ENCODE results near the gene CDC42BPG. TPM values are rescaled to one million over a fixed set of nuclear protein-coding genes. Genes with fewer than 3 reads are reported as not detected.

Gene CDC42BPG
- total and polyA plus RNA-seq, 8 donors = 9.7 to 23.8 (median 13.2) TPM

- no peaks in the 10 kb centered on the region for H3K36me3 ChIP-seq
- DNase-seq (no peak), ATAC-seq (peak in 1 of 4 donors; percentile 33), FAIRE-seq (no peak)
- H3K4me3 ChIP-seq = no peak overlapping the region
- H3K9me3 ChIP-seq = no peaks in the 10 kb centered on the region
- no peaks in the 10 kb centered on the region for H3K27me3 ChIP-seq
- H3K27ac ChIP-seq = no peak overlapping the region
- peaks cover 0 to 12% (median 10%) of the 10 kb centered on the region in 3 donors for H3K4me1 ChIP-seq
- WGBS, 2 donors = 76 to 87% methylated on average over 15 of the region's 15 CpGs
- intact Hi-C loops (cut with DNase I) = no loop called here
- no peak for TF ChIP-seq CTCF (IDR thresholded peaks at IDR 0.05)
Observed at GRCh38 chr11:64885367-64886286, 41.2 kb upstream of the CDC42BPG start.

DNA sequence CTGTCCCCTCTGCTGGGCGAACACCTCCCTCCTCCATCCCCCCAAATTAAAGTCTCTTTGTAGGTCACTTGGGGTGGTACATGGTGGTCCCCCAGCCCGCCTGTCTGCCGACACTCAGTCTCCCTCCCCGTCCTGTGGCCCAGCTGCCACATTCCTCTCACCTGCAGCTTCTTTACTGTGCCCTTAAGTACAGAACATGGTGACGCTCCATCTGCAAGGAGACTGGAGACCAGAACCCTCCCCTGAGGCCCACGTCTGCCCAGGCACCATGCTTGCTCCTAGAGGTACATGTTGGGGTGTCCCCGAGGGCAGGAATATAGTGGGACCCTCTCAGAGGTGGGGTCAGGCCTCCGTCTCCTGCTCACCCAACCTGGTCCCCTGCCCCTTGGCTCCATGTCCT is 39.6 kb upstream of the CDC42BPG start:
- no peak for TF ChIP-seq CTCF (IDR thresholded peaks at IDR 0.05)
- Histone ChIP-seq H3K4me3 (no peak overlapping the region), H3K9me3 (no peaks in the 10 kb centered on the region), H3K36me3 (no peaks in the 10 kb centered on the region), H3K4me1 (peaks cover 6 to 7% (median 7%) of the 10 kb centered on the region in 3 donors), H3K27me3 (no peaks in the 10 kb centered on the region), H3K27ac (no peak overlapping the region)
- intact Hi-C loops (cut with DNase I) = no loop called here
- DNase-seq (no peak), ATAC-seq (no peak), FAIRE-seq (no peak)
- 88 to 89% methylated on average over 8 of the region's 8 CpGs for WGBS, 2 donors

DNA sequence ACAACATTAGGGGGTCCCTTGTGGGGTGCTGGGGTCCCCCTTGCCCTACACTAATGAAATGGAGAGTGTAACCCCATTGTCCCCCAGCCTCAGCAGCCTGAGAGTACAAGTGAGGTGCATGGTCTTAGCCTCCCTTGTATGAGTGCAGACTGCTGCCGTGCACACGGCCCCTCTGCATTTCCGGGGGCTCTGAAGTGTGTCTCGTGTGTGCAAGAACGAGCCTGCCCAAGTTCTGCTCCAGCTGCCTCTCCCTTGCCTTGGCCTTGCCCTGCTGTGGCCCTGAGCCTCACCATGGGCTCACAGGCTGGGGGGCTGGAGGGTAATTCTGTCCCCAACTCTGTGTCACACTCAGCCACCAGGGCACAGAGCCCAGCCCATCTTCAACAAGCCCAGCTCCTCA is 39.1 kb upstream of the CDC42BPG start:
- Histone ChIP-seq H3K9me3 (no peaks in the 10 kb centered on the region), H3K4me3 (no peak overlapping the region), H3K27me3 (no peaks in the 10 kb centered on the region), H3K4me1 (peaks cover 3 to 7% (median 6%) of the 10 kb centered on the region in 3 donors), H3K36me3 (no peaks in the 10 kb centered on the region), H3K27ac (no peak overlapping the region)
- ATAC-seq (no peak), DNase-seq (no peak), FAIRE-seq (no peak)
- no peak for TF ChIP-seq CTCF (IDR thresholded peaks at IDR 0.05)
- 81 to 88% methylated on average over 5 of the region's 5 CpGs for WGBS, 2 donors
- intact Hi-C loops (cut with DNase I) = no loop called here

- no peak overlapping the region for H3K4me3 ChIP-seq
- H3K9me3 ChIP-seq = no peaks in the 10 kb centered on the region
- H3K27me3 ChIP-seq = no peaks in the 10 kb centered on the region
- FAIRE-seq = no peak
- no peak for ATAC-seq
- H3K27ac ChIP-seq = no peak overlapping the region
- intact Hi-C loops (cut with DNase I) = no loop called here
- TF ChIP-seq CTCF (IDR thresholded peaks at IDR 0.05) = no peak
- DNase-seq = no peak
- peaks cover 0 to 7% (median 6%) of the 10 kb centered on the region in 3 donors for H3K4me1 ChIP-seq
- H3K36me3 ChIP-seq = no peaks in the 10 kb centered on the region
- 58 to 67% methylated on average over 5 of the region's 5 CpGs for WGBS, 2 donors
Observed at GRCh38 chr11:64882243-64882642, 37.8 kb upstream of the CDC42BPG start.

- ATAC-seq (no peak), FAIRE-seq (no peak), DNase-seq (no peak)
- no peaks in the 10 kb centered on the region for H3K36me3 ChIP-seq
- TF ChIP-seq CTCF (IDR thresholded peaks at IDR 0.05) = no peak
- intact Hi-C loops (cut with DNase I) = no loop called here
- no peak overlapping the region for H3K4me3 ChIP-seq
- H3K27ac ChIP-seq = no peak overlapping the region
- peaks cover 0 to 14% (median 9%) of the 10 kb centered on the region in 3 donors for H3K4me1 ChIP-seq
- H3K9me3 ChIP-seq = no peaks in the 10 kb centered on the region
- WGBS, 2 donors = 53 to 58% methylated on average over 8 of the region's 8 CpGs
- no peaks in the 10 kb centered on the region for H3K27me3 ChIP-seq
Observed at GRCh38 chr11:64881476-64881875, 37.0 kb upstream of the CDC42BPG start.
